ENCODE results near the gene ZNF557. TPM values are rescaled to one million over a fixed set of nuclear protein-coding genes. Genes with fewer than 3 reads are reported as not detected.

Gene ZNF557
- total RNA-seq, result 7.2 and 12.8 TPM in 2 replicates

DNA sequence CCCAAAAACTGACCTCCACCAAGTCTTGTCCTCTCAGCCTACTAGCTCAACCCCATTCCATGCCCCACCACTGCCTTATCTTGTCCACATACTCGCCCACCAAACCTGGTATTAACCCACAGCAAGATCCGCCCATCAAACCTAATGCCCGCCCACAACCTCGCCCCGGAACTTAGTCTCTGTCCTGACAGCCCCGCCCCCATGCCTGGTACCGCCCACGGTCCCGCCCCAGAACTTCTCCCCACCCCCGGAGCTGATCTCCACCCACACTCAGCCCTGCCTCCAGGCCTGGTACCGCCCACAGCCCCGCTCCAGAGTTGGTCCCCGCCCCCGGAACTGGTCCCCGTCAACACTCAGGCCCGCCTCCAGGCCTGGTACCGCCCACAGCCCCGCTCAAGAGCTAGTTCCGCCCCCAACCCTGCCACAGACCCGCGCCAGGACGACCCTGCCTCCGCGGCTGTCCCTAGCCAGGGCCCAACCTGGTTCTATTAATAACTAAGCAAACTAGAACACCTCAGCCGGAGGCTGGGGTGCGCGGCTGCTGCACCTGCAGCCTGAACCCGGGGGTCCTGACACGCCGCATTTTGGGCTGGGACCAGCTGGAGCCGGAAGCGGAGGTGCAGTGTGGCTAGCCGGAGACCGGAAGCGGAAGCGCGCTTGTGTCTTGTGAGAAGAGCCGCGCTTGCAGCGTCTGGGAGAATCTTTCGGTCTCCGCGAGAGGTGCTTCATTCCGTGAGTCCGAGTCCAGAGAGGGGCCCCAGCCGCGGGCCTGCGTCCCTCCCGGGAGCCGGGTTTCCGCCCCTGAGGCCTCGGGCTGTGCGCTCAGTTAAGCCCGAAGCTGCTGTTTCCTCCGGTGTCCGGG is at the start of gene ZNF557:
Gene ZNF557 (plus strand): TSS at position 662 of the 862 bp plus-strand sequence. CDS start 5,372 bp downstream, outside the sequence.

DNA sequence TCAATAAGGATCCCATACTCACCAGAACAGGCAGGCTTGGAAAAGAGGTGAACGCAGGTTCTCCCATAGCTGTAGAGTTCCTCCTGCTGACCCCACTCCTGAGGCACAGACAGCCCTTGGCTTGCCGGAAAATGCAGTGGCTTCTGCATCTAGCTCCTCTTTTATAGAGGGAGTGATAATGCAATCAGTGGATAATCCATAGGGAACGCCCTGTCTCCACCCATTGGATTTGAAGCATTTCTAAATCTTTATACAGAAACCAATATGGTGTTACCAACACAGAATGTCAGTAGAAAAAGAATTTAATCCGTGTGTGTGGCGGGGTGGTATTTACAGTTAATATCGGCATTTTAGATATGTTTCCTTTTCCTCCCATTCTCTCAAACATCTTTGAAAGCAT is 48.2 kb upstream of the ZNF557 start, which contains the start of gene MBD3L2B:
Gene MBD3L2B (minus strand): TSS at position 101 of the 400 bp plus-strand sequence. CDS start 34 bp downstream, at position 67.

GRCh38 chr19:7030278-7030677 is 39.2 kb upstream of the ZNF557 start, which contains the start of gene MBD3L5:
TSS of gene MBD3L5 (plus strand) at chr19:7030578. CDS start at chr19:7030612, 34 bp downstream.

GRCh38 chr19:7040079-7040478 is 29.4 kb upstream of the ZNF557 start, which contains the start of gene MBD3L4:
TSS of gene MBD3L4 (minus strand) at chr19:7040179. CDS start at chr19:7040144, 35 bp downstream.

GRCh38 chr19:7049021-7049420 is 20.5 kb upstream of the ZNF557 start, which contains the start of gene MBD3L2:
TSS of gene MBD3L2 (plus strand) at chr19:7049321. CDS start at chr19:7049374, 53 bp downstream.

GRCh38 chr19:7058576-7058975 is 10.9 kb upstream of the ZNF557 start, which contains the start of gene MBD3L3:
TSS of gene MBD3L3 (minus strand) at chr19:7058676. CDS start at chr19:7058605, 71 bp downstream.

Other genes with a start within 250 kb of the ZNF557 start
- not detected in 2 replicates for gene ADGRE1, start 182.1 kb upstream of the ZNF557 start, total RNA-seq
- not detected in 2 replicates for gene MBD3L2B, start 48.3 kb upstream of the ZNF557 start, total RNA-seq
- gene MBD3L5, start 39.1 kb upstream of the ZNF557 start, total RNA-seq, result not detected in 2 replicates
- gene MBD3L4, start 29.5 kb upstream of the ZNF557 start, total RNA-seq, result not detected in 2 replicates
- gene MBD3L2, start 20.4 kb upstream of the ZNF557 start, total RNA-seq, result not detected in 2 replicates
- not detected in 2 replicates for gene MBD3L3, start 11.0 kb upstream of the ZNF557 start, total RNA-seq
- 6.7 and 11.5 TPM in 2 replicates for gene INSR, start 224.7 kb downstream of the ZNF557 start, total RNA-seq